ENCODE data around the gene RNF13.
"Not testable (repeated sequence)": the region's sequence is repeated elsewhere in the genome, so short reads cannot be mapped to it uniquely, and the experiment has no call there.

The RNF13 gene

GRCh38 chr3:149860881-149861280, 47.9 kb downstream of the RNF13 start:
- Histone ChIP-seq H3K36me3 (ENCODE audit: control insufficient read depth in 2 of 2, insufficient read depth in 2 of 2, low read length in 2 of 2) (peaks cover 0 to under 1% of the 10 kb centered on the region in 2 donors), H3K4me1 (ENCODE audit: control insufficient read depth in 2 of 2, insufficient read depth in 2 of 2, low read length in 2 of 2) (no peaks in the 10 kb centered on the region), H3K9me3 (ENCODE audit: control insufficient read depth in 2 of 2, low read length in 2 of 2) (no peaks in the 10 kb centered on the region), H3K27ac (ENCODE audit: low read depth in 2 of 2, low read length in 2 of 2) (no peak overlapping the region), H3K4me3 (ENCODE audit: low read length in 2 of 2) (no peak overlapping the region), H3K27me3 (ENCODE audit: control insufficient read depth in 2 of 2, insufficient read depth in 2 of 2, low read length in 2 of 2) (no peaks in the 10 kb centered on the region), H3K9ac (ENCODE audit: low read depth in 1 of 2, low read length in 2 of 2) (no peak overlapping the region)

- Histone ChIP-seq H3K27me3 (ENCODE audit: control insufficient read depth in 2 of 2, insufficient read depth in 2 of 2, low read length in 2 of 2) (no peaks in the 10 kb centered on the region), H3K9me3 (ENCODE audit: control insufficient read depth in 2 of 2, low read length in 2 of 2) (no peaks in the 10 kb centered on the region), H3K4me3 (ENCODE audit: low read length in 2 of 2) (no peak overlapping the region), H3K4me1 (ENCODE audit: control insufficient read depth in 2 of 2, insufficient read depth in 2 of 2, low read length in 2 of 2) (no peaks in the 10 kb centered on the region), H3K9ac (ENCODE audit: low read depth in 1 of 2, low read length in 2 of 2) (no peak overlapping the region), H3K27ac (ENCODE audit: low read depth in 2 of 2, low read length in 2 of 2) (no peak overlapping the region), H3K36me3 (ENCODE audit: control insufficient read depth in 2 of 2, insufficient read depth in 2 of 2, low read length in 2 of 2) (peaks cover 0 to 2% of the 10 kb centered on the region in 2 donors)
Measured at GRCh38 chr3:149867563-149867962, 54.5 kb downstream of the RNF13 start.

GRCh38 chr3:149871855-149872254, 58.8 kb downstream of the RNF13 start:
- Histone ChIP-seq H3K9ac (ENCODE audit: low read depth in 1 of 2, low read length in 2 of 2) (no peak overlapping the region), H3K4me1 (ENCODE audit: control insufficient read depth in 2 of 2, insufficient read depth in 2 of 2, low read length in 2 of 2) (no peaks in the 10 kb centered on the region), H3K27ac (ENCODE audit: low read depth in 2 of 2, low read length in 2 of 2) (no peak overlapping the region), H3K36me3 (ENCODE audit: control insufficient read depth in 2 of 2, insufficient read depth in 2 of 2, low read length in 2 of 2) (peaks cover 3 to 5% of the 10 kb centered on the region in 2 donors), H3K27me3 (ENCODE audit: control insufficient read depth in 2 of 2, insufficient read depth in 2 of 2, low read length in 2 of 2) (no peaks in the 10 kb centered on the region), H3K9me3 (ENCODE audit: control insufficient read depth in 2 of 2, low read length in 2 of 2) (no peaks in the 10 kb centered on the region), H3K4me3 (ENCODE audit: low read length in 2 of 2) (no peak overlapping the region)

GRCh38 chr3:149872589-149872988, 59.6 kb downstream of the RNF13 start:
- Histone ChIP-seq H3K4me1 (ENCODE audit: control insufficient read depth in 2 of 2, insufficient read depth in 2 of 2, low read length in 2 of 2) (no peaks in the 10 kb centered on the region), H3K9me3 (ENCODE audit: control insufficient read depth in 2 of 2, low read length in 2 of 2) (no peaks in the 10 kb centered on the region), H3K4me3 (ENCODE audit: low read length in 2 of 2) (no peak overlapping the region), H3K36me3 (ENCODE audit: control insufficient read depth in 2 of 2, insufficient read depth in 2 of 2, low read length in 2 of 2) (peaks cover 3 to 5% of the 10 kb centered on the region in 2 donors), H3K9ac (ENCODE audit: low read depth in 1 of 2, low read length in 2 of 2) (no peak overlapping the region), H3K27me3 (ENCODE audit: control insufficient read depth in 2 of 2, insufficient read depth in 2 of 2, low read length in 2 of 2) (no peaks in the 10 kb centered on the region), H3K27ac (ENCODE audit: low read depth in 2 of 2, low read length in 2 of 2) (no peak overlapping the region)

- Histone ChIP-seq H3K4me3 (ENCODE audit: low read length in 2 of 2) (no peak overlapping the region), H3K36me3 (ENCODE audit: control insufficient read depth in 2 of 2, insufficient read depth in 2 of 2, low read length in 2 of 2) (peaks cover 3% of the 10 kb centered on the region in 2 donors), H3K27me3 (ENCODE audit: control insufficient read depth in 2 of 2, insufficient read depth in 2 of 2, low read length in 2 of 2) (no peaks in the 10 kb centered on the region), H3K9me3 (ENCODE audit: control insufficient read depth in 2 of 2, low read length in 2 of 2) (no peaks in the 10 kb centered on the region), H3K4me1 (ENCODE audit: control insufficient read depth in 2 of 2, insufficient read depth in 2 of 2, low read length in 2 of 2) (no peaks in the 10 kb centered on the region), H3K9ac (ENCODE audit: low read depth in 1 of 2, low read length in 2 of 2) (no peak overlapping the region), H3K27ac (ENCODE audit: low read depth in 2 of 2, low read length in 2 of 2) (no peak overlapping the region)
Measured at GRCh38 chr3:149877668-149878067, 64.7 kb downstream of the RNF13 start.

GRCh38 chr3:149879872-149880271, 66.9 kb downstream of the RNF13 start:
- no peak overlapping the region for H3K4me3 ChIP-seq (ENCODE audit: low read length in 2 of 2)

GRCh38 chr3:149881879-149882278, 68.9 kb downstream of the RNF13 start:
- Histone ChIP-seq H3K36me3 (ENCODE audit: control insufficient read depth in 2 of 2, insufficient read depth in 2 of 2, low read length in 2 of 2) (peaks cover 0 to under 1% of the 10 kb centered on the region in 2 donors), H3K9me3 (ENCODE audit: control insufficient read depth in 2 of 2, low read length in 2 of 2) (no peaks in the 10 kb centered on the region), H3K4me1 (ENCODE audit: control insufficient read depth in 2 of 2, insufficient read depth in 2 of 2, low read length in 2 of 2) (no peaks in the 10 kb centered on the region), H3K27me3 (ENCODE audit: control insufficient read depth in 2 of 2, insufficient read depth in 2 of 2, low read length in 2 of 2) (no peaks in the 10 kb centered on the region), H3K27ac (ENCODE audit: low read depth in 2 of 2, low read length in 2 of 2) (no peak overlapping the region), H3K4me3 (ENCODE audit: low read length in 2 of 2) (no peak overlapping the region), H3K9ac (ENCODE audit: low read depth in 1 of 2, low read length in 2 of 2) (no peak overlapping the region)

More at GRCh38 chr3:149879872-149880271, 66.9 kb downstream of the RNF13 start:
- Histone ChIP-seq H3K36me3 (ENCODE audit: control insufficient read depth in 2 of 2, insufficient read depth in 2 of 2, low read length in 2 of 2) (no peaks in the 10 kb centered on the region), H3K9me3 (ENCODE audit: control insufficient read depth in 2 of 2, low read length in 2 of 2) (no peaks in the 10 kb centered on the region), H3K4me1 (ENCODE audit: control insufficient read depth in 2 of 2, insufficient read depth in 2 of 2, low read length in 2 of 2) (no peaks in the 10 kb centered on the region), H3K9ac (ENCODE audit: low read depth in 1 of 2, low read length in 2 of 2) (no peak overlapping the region), H3K27me3 (ENCODE audit: control insufficient read depth in 2 of 2, insufficient read depth in 2 of 2, low read length in 2 of 2) (no peaks in the 10 kb centered on the region), H3K27ac (ENCODE audit: low read depth in 2 of 2, low read length in 2 of 2) (no peak overlapping the region)

- peaks cover 0 to 6% of the 10 kb centered on the region in 2 donors for H3K36me3 ChIP-seq (ENCODE audit: control insufficient read depth in 2 of 2, insufficient read depth in 2 of 2, low read length in 2 of 2)
- no peak overlapping the region for H3K9ac ChIP-seq (ENCODE audit: low read depth in 1 of 2, low read length in 2 of 2)
Measured at GRCh38 chr3:149883134-149883533, 70.1 kb downstream of the RNF13 start.

GRCh38 chr3:149883860-149884259, 70.8 kb downstream of the RNF13 start:
- H3K4me1 ChIP-seq (ENCODE audit: control insufficient read depth in 2 of 2, insufficient read depth in 2 of 2, low read length in 2 of 2); H3K9ac ChIP-seq (ENCODE audit: low read depth in 1 of 2, low read length in 2 of 2); H3K27me3 ChIP-seq (ENCODE audit: control insufficient read depth in 2 of 2, insufficient read depth in 2 of 2, low read length in 2 of 2); H3K27ac ChIP-seq (ENCODE audit: low read depth in 2 of 2, low read length in 2 of 2); H3K36me3 ChIP-seq (ENCODE audit: control insufficient read depth in 2 of 2, insufficient read depth in 2 of 2, low read length in 2 of 2); H3K9me3 ChIP-seq (ENCODE audit: control insufficient read depth in 2 of 2, low read length in 2 of 2); H3K4me3 ChIP-seq (ENCODE audit: low read length in 2 of 2): not testable (repeated sequence)

More at GRCh38 chr3:149883134-149883533, 70.1 kb downstream of the RNF13 start:
- Histone ChIP-seq H3K27ac (ENCODE audit: low read depth in 2 of 2, low read length in 2 of 2) (no peak overlapping the region), H3K27me3 (ENCODE audit: control insufficient read depth in 2 of 2, insufficient read depth in 2 of 2, low read length in 2 of 2) (no peaks in the 10 kb centered on the region), H3K4me1 (ENCODE audit: control insufficient read depth in 2 of 2, insufficient read depth in 2 of 2, low read length in 2 of 2) (no peaks in the 10 kb centered on the region), H3K4me3 (ENCODE audit: low read length in 2 of 2) (no peak overlapping the region), H3K9me3 (ENCODE audit: control insufficient read depth in 2 of 2, low read length in 2 of 2) (no peaks in the 10 kb centered on the region)

GRCh38 chr3:149884848-149885247, 71.8 kb downstream of the RNF13 start:
- H3K27ac ChIP-seq (ENCODE audit: low read depth in 2 of 2, low read length in 2 of 2); H3K36me3 ChIP-seq (ENCODE audit: control insufficient read depth in 2 of 2, insufficient read depth in 2 of 2, low read length in 2 of 2); H3K27me3 ChIP-seq (ENCODE audit: control insufficient read depth in 2 of 2, insufficient read depth in 2 of 2, low read length in 2 of 2); H3K4me3 ChIP-seq (ENCODE audit: low read length in 2 of 2); H3K9ac ChIP-seq (ENCODE audit: low read depth in 1 of 2, low read length in 2 of 2); H3K4me1 ChIP-seq (ENCODE audit: control insufficient read depth in 2 of 2, insufficient read depth in 2 of 2, low read length in 2 of 2); H3K9me3 ChIP-seq (ENCODE audit: control insufficient read depth in 2 of 2, low read length in 2 of 2): not testable (repeated sequence)

GRCh38 chr3:149886957-149887356, 73.9 kb downstream of the RNF13 start:
- Histone ChIP-seq H3K9ac (ENCODE audit: low read depth in 1 of 2, low read length in 2 of 2) (no peak overlapping the region), H3K27me3 (ENCODE audit: control insufficient read depth in 2 of 2, insufficient read depth in 2 of 2, low read length in 2 of 2) (no peaks in the 10 kb centered on the region), H3K4me1 (ENCODE audit: control insufficient read depth in 2 of 2, insufficient read depth in 2 of 2, low read length in 2 of 2) (peaks cover 0 to 2% of the 10 kb centered on the region in 2 donors), H3K27ac (ENCODE audit: low read depth in 2 of 2, low read length in 2 of 2) (no peak overlapping the region), H3K9me3 (ENCODE audit: control insufficient read depth in 2 of 2, low read length in 2 of 2) (no peaks in the 10 kb centered on the region), H3K36me3 (ENCODE audit: control insufficient read depth in 2 of 2, insufficient read depth in 2 of 2, low read length in 2 of 2) (peaks cover 0 to 6% of the 10 kb centered on the region in 2 donors), H3K4me3 (ENCODE audit: low read length in 2 of 2) (no peak overlapping the region)

All from mucosa of rectum (tissue), 2 donors.